GM08714 (cell line): ENCODE measurements around the gene ADD1.

Experiments used
- H3K4me3 ChIP-seq: fragments of 200-500 bp; sonication (Bioruptor generic); 2 replicates; pipeline ENCODE4 v1.5.1; 2014; ENCODE audit warnings: mild to moderate bottlenecking, low read length, inconsistent platforms
- ZNF274 ChIP-seq: IDR thresholded peaks from 2 replicates; pipeline ENCODE4 v1.6.1; 2012; ENCODE audit warnings: mild to moderate bottlenecking, low read depth, low read length

ADD1 gene

GRCh38 chr4:2831611-2832308 is 11.9 kb upstream of the ADD1 start:
- no peak overlapping the region for H3K4me3 ChIP-seq
- TF ChIP-seq ZNF274: no peak

GRCh38 chr4:2832309-2832980 is 11.2 kb upstream of the ADD1 start:
- H3K4me3 ChIP-seq: no peak overlapping the region
- no peak for TF ChIP-seq ZNF274

- no peak for TF ChIP-seq ZNF274
- no peak overlapping the region for H3K4me3 ChIP-seq
Measured at GRCh38 chr4:2832981-2833670, 10.5 kb upstream of the ADD1 start.

- no peak for TF ChIP-seq ZNF274
Measured at GRCh38 chr4:2833671-2834000, 10.0 kb upstream of the ADD1 start.

GRCh38 chr4:2834001-2834921 is 9.4 kb upstream of the ADD1 start:
- no peak for TF ChIP-seq ZNF274
- H3K4me3 ChIP-seq: no peak overlapping the region

More at GRCh38 chr4:2833671-2834000, 10.0 kb upstream of the ADD1 start:
- no peak overlapping the region for H3K4me3 ChIP-seq

GRCh38 chr4:2835978-2836377 is 7.7 kb upstream of the ADD1 start:
- no peak for TF ChIP-seq ZNF274

GRCh38 chr4:2836391-2836859 is 7.2 kb upstream of the ADD1 start:
- TF ChIP-seq ZNF274: no peak

More at GRCh38 chr4:2835978-2836377, 7.7 kb upstream of the ADD1 start:
- H3K4me3 ChIP-seq: no peak overlapping the region

GRCh38 chr4:2837110-2837903 is 6.3 kb upstream of the ADD1 start:
- H3K4me3 ChIP-seq: no peak overlapping the region; the same call in 1 of the 2 replicates
- no peak for TF ChIP-seq ZNF274

More at GRCh38 chr4:2836391-2836859, 7.2 kb upstream of the ADD1 start:
- H3K4me3 ChIP-seq: no peak overlapping the region

GRCh38 chr4:2837904-2838496 is 5.6 kb upstream of the ADD1 start:
- H3K4me3 ChIP-seq: no peak overlapping the region; the same call in 1 of the 2 replicates
- no peak for TF ChIP-seq ZNF274

GRCh38 chr4:2839060-2839459 is 4.6 kb upstream of the ADD1 start:
- TF ChIP-seq ZNF274: no peak
- H3K4me3 ChIP-seq: no peak overlapping the region

- no peak for TF ChIP-seq ZNF274
- H3K4me3 ChIP-seq: peak overlapping the region; percentile 74; the same call in 1 of the 2 replicates
Measured at GRCh38 chr4:2842687-2843262, 869 bp upstream of the ADD1 start.

- H3K4me3 ChIP-seq: peak overlapping the region; percentile 92
- TF ChIP-seq ZNF274: no peak
Measured at GRCh38 chr4:2843941-2844584, 419 bp downstream of the ADD1 start.
